Frontal cortex (tissue), 4 donors: ENCODE measurements around the gene MBTD1. TPM values are rescaled to one million over a fixed set of nuclear protein-coding genes. Genes with fewer than 3 reads are reported as not detected.
"Not testable (repeated sequence)": the region's sequence is repeated elsewhere in the genome, so short reads cannot be mapped to it uniquely, and the experiment has no call there.

Source experiments
- DNase-seq, 2 donors: peaks; one replicate each; pipeline ENCODE4 v3.0.0; 2012; ENCODE audit warnings: low spot score in 2 of 2
- FAIRE-seq: peaks from 2 replicates; lab custom pipeline; 2012; peaks lifted over from hg19 to GRCh38; lab: Jason Lieb, UNC
- total RNA-seq: library from RNA; depleted of rRNA; stranded (reverse); fragments of >200 nt; gene quantifications from one replicate; pipeline ENCODE4 v1.2.3, GENCODE V29; 2014
- donor health status: control.
- donor health status: control.
- donor health status: control.

MBTD1 gene
- total RNA-seq, result 64.4 TPM

- peak; percentile 94 to 96 for DNase-seq
- no peak for FAIRE-seq
These were observed at the start of gene MBTD1 for GRCh38 chr17:51259564-51260236. MBTD1 (minus strand) TSS chr17:51260049; CDS start chr17:51225161, 34,888 bp downstream.

GRCh38 chr17:51305182-51305581 is 45.3 kb upstream of the MBTD1 start:
- no peak for DNase-seq
- FAIRE-seq, result no peak

GRCh38 chr17:51299859-51300258 is 40.0 kb upstream of the MBTD1 start:
- DNase-seq (no peak), FAIRE-seq (no peak)

GRCh38 chr17:51298508-51299371 is 38.9 kb upstream of the MBTD1 start:
- peak; percentile 17 to 37 for DNase-seq
- no peak for FAIRE-seq

- FAIRE-seq, DNase-seq: not testable (repeated sequence)
These were observed 34.5 kb upstream of the MBTD1 start for GRCh38 chr17:51294338-51294737.

GRCh38 chr17:51289696-51290111 is 29.9 kb upstream of the MBTD1 start:
- no peak for DNase-seq
- no peak for FAIRE-seq

- DNase-seq (no peak), FAIRE-seq (no peak)
These were observed 27.6 kb upstream of the MBTD1 start for GRCh38 chr17:51287412-51287811.

GRCh38 chr17:51279183-51279582 is 19.3 kb upstream of the MBTD1 start:
- FAIRE-seq, result no peak
- no peak for DNase-seq

- DNase-seq, result no peak
- FAIRE-seq, result no peak
These were observed 15.5 kb upstream of the MBTD1 start for GRCh38 chr17:51275381-51275780.

- FAIRE-seq, result no peak
These were observed 13.0 kb upstream of the MBTD1 start for GRCh38 chr17:51272812-51273211.

GRCh38 chr17:51270636-51271035 is 10.8 kb upstream of the MBTD1 start:
- FAIRE-seq (no peak), DNase-seq (no peak)

More at GRCh38 chr17:51272812-51273211, 13.0 kb upstream of the MBTD1 start:
- DNase-seq, result no peak

GRCh38 chr17:51269991-51270390 is 10.1 kb upstream of the MBTD1 start:
- no peak for FAIRE-seq

GRCh38 chr17:51264466-51264865 is 4.6 kb upstream of the MBTD1 start:
- not testable (repeated sequence) for FAIRE-seq, DNase-seq

More at GRCh38 chr17:51269991-51270390, 10.1 kb upstream of the MBTD1 start:
- no peak for DNase-seq

GRCh38 chr17:51263006-51263405 is 3.2 kb upstream of the MBTD1 start:
- DNase-seq (no peak), FAIRE-seq (no peak)

GRCh38 chr17:51261024-51261963 is 1.4 kb upstream of the MBTD1 start:
- DNase-seq (peak in 1 of 2 donors; percentile 7), FAIRE-seq (no peak)

- FAIRE-seq, result no peak
- peak; percentile 96 to 97 for DNase-seq
These were observed 581 bp upstream of the MBTD1 start, which contains the start of gene UTP18 for GRCh38 chr17:51260237-51261023. UTP18 (plus strand) TSS chr17:51260546; CDS start chr17:51260585, 39 bp downstream.

- FAIRE-seq, result no peak
- DNase-seq, result peak in 1 of 2 donors; percentile 4
These were observed 889 bp downstream of the MBTD1 start for GRCh38 chr17:51258756-51259563.
